C4-2B (cell line): ENCODE data around the gene KDM6B.

Experiments
- ZFX ChIP-seq: fragments of 450-650 bp; IDR thresholded peaks from 2 replicates; pipeline ENCODE4 v1.6.1; 2017
- TF ChIP-seq, protein P1 (sequence below): fragments of 450-650 bp; conservative IDR thresholded peaks from 2 replicates; pipeline ENCODE4 v1.5.1; 2017; ENCODE audit warnings: mild to moderate bottlenecking

DNA sequence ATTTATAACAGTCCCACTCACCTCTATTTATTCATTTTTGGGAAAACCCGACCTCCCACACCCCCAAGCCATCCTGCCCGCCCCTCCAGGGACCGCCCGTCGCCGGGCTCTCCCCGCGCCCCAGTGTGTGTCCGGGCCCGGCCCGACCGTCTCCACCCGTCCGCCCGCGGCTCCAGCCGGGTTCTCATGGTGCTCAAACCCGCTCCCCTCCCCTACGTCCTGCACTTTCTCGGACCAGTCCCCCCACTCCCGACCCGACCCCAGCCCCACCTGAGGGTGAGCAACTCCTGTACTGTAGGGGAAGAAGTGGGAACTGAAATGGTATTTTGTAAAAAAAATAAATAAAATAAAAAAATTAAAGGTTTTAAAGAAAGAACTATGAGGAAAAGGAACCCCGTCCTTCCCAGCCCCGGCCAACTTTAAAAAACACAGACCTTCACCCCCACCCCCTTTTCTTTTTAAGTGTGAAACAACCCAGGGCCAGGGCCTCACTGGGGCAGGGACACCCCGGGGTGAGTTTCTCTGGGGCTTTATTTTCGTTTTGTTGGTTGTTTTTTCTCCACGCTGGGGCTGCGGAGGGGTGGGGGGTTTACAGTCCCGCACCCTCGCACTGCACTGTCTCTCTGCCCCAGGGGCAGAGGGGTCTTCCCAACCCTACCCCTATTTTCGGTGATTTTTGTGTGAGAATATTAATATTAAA, 20.2 kb downstream of the KDM6B start:
- TF ChIP-seq, protein P1, sequence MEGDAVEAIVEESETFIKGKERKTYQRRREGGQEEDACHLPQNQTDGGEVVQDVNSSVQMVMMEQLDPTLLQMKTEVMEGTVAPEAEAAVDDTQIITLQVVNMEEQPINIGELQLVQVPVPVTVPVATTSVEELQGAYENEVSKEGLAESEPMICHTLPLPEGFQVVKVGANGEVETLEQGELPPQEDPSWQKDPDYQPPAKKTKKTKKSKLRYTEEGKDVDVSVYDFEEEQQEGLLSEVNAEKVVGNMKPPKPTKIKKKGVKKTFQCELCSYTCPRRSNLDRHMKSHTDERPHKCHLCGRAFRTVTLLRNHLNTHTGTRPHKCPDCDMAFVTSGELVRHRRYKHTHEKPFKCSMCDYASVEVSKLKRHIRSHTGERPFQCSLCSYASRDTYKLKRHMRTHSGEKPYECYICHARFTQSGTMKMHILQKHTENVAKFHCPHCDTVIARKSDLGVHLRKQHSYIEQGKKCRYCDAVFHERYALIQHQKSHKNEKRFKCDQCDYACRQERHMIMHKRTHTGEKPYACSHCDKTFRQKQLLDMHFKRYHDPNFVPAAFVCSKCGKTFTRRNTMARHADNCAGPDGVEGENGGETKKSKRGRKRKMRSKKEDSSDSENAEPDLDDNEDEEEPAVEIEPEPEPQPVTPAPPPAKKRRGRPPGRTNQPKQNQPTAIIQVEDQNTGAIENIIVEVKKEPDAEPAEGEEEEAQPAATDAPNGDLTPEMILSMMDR = no peak
- TF ChIP-seq ZFX = no peak
